ENCODE results near the gene KTN1.

KTN1 gene

DNA sequence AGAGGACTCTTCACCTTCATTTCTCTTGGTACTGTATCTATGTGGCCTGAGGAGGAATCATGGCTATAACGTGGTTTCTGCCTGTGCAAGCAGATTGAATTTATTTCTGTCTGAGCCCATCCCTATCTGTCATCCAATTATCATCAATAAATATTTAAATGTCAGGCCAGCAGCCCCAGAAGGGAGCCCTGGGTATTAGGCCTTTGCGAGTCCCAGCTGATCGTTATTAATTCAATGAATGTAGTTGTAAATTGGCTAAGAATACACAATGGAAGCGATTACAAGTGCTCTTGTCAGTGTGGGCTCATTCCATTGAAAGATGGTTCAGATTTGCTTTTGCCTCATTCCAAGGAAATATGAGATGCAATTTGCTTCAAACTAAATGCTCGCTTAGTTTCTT lies 142.0 kb downstream of the KTN1 start:
- TF ChIP-seq, protein P1, sequence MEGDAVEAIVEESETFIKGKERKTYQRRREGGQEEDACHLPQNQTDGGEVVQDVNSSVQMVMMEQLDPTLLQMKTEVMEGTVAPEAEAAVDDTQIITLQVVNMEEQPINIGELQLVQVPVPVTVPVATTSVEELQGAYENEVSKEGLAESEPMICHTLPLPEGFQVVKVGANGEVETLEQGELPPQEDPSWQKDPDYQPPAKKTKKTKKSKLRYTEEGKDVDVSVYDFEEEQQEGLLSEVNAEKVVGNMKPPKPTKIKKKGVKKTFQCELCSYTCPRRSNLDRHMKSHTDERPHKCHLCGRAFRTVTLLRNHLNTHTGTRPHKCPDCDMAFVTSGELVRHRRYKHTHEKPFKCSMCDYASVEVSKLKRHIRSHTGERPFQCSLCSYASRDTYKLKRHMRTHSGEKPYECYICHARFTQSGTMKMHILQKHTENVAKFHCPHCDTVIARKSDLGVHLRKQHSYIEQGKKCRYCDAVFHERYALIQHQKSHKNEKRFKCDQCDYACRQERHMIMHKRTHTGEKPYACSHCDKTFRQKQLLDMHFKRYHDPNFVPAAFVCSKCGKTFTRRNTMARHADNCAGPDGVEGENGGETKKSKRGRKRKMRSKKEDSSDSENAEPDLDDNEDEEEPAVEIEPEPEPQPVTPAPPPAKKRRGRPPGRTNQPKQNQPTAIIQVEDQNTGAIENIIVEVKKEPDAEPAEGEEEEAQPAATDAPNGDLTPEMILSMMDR (IDR thresholded peaks at IDR 0.05; ENCODE audit: insufficient read depth, low read depth, low read length, missing control alignments): no peak
- DNase-seq (ENCODE audit: low read depth): no peak
- H3K4me3 ChIP-seq (ENCODE audit: low read length): no peak overlapping the region

DNA sequence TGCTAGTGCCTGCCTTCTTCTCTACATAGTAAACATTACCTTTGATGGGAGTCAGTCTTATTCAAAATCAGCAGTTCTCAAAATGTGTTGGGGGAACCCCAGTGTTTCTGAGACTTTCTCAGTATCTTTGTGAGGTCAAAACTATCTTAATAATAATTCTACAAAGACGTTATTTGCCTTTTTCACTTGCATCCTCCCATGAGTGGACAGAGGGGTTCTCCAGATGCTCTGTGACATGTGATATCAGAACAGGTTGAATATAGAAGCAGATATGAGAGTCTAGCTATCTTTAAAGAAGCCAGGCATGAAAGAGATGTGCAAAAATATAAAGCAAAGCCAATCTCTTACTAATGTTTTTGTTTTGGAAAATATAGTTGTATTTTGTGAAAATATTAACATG lies 144.7 kb downstream of the KTN1 start:
- DNase-seq (ENCODE audit: low read depth): no peak
- TF ChIP-seq, protein P1 (IDR thresholded peaks at IDR 0.05; ENCODE audit: insufficient read depth, low read depth, low read length, missing control alignments): no peak
- H3K4me3 ChIP-seq (ENCODE audit: low read length): no peak overlapping the region

DNA sequence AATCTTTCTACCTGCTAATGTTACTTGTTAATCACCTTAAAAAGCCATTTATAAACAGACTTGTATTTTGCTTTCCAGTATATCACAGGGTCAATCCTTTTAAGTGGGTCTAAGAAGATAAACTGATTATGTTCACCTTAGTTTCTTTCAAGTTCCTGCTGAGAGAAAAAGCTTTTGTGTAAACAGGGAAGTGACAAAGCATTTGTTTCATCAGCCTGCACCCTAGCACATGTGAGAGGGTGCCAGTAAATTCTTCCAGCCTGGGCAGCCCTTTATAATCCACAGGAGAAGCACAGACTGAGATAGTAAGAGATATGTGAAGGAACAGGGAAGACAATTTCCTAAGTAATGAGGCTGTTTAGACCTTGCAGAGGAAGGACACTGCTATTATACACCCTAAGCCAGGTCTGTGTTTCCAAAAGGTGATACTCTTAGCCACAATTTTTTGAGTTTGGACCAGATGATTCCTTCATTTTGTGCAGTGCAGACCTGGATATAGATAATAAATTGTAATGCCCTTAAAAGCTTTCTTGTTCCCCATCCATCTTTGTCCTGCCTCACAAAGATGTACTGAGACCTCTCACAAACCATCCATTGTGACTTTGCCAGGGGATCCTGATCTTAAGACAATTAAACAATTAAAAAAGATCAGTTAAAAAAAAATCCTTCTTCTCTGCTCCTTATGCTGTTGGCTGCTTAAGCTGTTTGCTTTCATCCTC lies 150.7 kb downstream of the KTN1 start:
- no peak overlapping the region for H3K4me3 ChIP-seq (ENCODE audit: low read length)
- TF ChIP-seq, protein P1 (IDR thresholded peaks at IDR 0.05; ENCODE audit: insufficient read depth, low read depth, low read length, missing control alignments): no peak
- DNase-seq (ENCODE audit: low read depth): peak; percentile 27

DNA sequence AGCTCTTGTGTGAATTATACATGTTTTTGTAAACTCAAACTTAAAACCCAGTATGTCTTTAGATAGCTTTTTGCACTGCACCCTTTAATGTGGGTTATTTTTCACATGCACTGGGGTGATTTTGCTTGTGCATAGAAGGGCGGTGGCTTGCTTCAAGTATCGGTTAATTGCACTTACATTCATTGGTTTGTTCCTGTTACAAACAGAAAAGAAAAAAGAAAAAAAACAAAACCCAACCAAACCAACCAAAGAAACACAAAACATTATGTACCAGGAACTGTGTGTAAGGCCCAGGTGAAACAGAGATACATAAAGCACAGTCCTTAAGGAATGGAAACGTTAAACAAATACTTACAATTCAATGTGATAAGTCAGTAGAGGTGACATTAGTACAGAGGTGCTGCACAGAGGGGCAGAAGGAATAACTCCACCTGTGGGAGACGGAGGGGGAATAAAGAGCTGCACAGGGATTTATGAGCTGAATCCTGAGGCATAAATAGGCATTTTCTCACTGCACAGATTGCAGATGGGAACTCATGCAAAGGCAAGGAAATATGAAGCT lies 151.4 kb downstream of the KTN1 start:
- TF ChIP-seq, protein P1 (IDR thresholded peaks at IDR 0.05; ENCODE audit: insufficient read depth, low read depth, low read length, missing control alignments): no peak
- no peak for DNase-seq (ENCODE audit: low read depth)
- no peak overlapping the region for H3K4me3 ChIP-seq (ENCODE audit: low read length)

DNA sequence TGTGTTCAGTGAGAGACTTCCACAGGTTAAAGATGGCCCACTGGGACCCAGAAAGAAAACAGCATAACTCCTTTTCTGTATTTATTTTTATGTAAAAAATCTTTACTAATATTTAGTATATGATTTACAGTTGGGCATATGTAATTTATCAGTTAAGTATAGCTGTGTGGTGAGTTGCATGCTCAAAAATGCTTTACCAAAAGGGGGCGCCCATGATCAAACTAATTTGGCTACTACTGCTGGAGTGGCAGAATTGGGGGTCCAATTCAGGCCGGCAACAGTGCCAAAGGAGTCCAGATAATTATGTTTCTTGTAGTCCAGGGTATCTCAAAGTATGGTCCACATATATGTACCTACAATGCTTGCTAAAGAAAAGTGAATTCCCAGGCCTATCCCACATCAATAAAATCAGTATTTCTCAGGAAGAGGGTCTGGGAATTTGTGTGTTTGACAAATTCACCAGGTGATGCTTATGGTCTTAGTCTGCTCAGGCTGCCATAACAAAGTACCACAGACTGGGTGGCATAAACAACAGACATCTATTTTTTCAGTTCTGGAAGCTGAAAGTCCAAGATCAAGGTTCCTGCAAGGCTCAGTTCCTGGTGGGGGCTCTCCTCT lies 152.0 kb downstream of the KTN1 start:
- TF ChIP-seq, protein P1 (IDR thresholded peaks at IDR 0.05; ENCODE audit: insufficient read depth, low read depth, low read length, missing control alignments): peak; percentile 60
- DNase-seq (ENCODE audit: low read depth): peak; percentile 47
- H3K4me3 ChIP-seq (ENCODE audit: low read length): no peak overlapping the region

DNA sequence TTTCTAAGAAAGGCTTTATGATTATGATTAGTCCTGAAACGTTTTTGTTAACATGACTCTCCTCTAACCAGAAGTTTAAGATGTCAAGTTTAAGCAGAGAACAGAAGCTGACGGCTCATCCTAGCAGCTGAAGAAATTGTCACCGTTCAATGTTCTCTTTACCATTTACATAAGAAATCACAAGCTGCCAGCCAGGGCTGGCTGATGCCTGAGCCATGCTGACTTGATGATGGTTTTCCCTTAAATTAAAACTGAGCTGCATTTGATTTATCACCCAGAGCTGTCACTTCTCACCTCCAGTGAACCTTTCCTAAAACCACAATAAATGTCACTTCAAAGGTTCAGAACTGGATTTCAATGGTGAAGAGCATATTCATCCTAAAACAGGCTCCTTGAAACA lies 153.6 kb downstream of the KTN1 start:
- no peak for DNase-seq (ENCODE audit: low read depth)
- H3K4me3 ChIP-seq (ENCODE audit: low read length): no peak overlapping the region
- TF ChIP-seq, protein P1 (IDR thresholded peaks at IDR 0.05; ENCODE audit: insufficient read depth, low read depth, low read length, missing control alignments): no peak
